Activated naive CD8-positive, alpha-beta T cell (primary cell): ENCODE measurements around the gene CNTNAP5.

Experiments used
- H3K27ac Mint-ChIP-seq: one replicate; pipeline ENCODE4 v1.8.0; 2021; ENCODE audit warnings: mixed read lengths
- H3K27me3 Mint-ChIP-seq: one replicate; pipeline ENCODE4 v1.8.0; 2021; ENCODE audit warnings: mixed read lengths
- H3K36me3 Mint-ChIP-seq: one replicate; pipeline ENCODE4 v1.8.0; 2021; ENCODE audit warnings: mixed read lengths
- H3K4me1 Mint-ChIP-seq: one replicate; pipeline ENCODE4 v1.8.0; 2021; ENCODE audit warnings: low read depth, mixed read lengths
- H3K4me3 Mint-ChIP-seq: one replicate; pipeline ENCODE4 v1.8.0; 2021; ENCODE audit warnings: mild to moderate bottlenecking, mixed read lengths
- H3K9me3 Mint-ChIP-seq: one replicate; pipeline ENCODE4 v1.8.0; 2021; ENCODE audit warnings: low read depth, mixed read lengths

Gene CNTNAP5

DNA sequence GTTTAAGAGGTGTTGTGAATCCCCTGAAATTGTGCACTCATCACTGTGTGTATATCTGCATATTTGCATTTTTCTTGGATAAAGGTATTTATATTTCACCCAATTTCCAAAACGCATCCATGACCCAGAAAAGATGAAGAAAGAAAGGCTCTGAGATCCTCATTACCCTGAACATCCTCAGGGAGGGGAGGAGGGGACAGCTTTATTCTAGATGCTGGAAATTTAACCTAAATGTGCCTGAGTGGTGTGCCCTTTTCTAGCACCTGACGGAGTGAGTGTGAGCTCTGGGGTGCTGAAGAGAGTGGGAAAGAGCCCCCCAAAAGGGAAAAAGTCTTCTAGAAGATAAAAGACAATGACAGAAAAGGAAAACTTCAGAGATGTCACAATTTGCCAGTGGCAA lies 20.8 kb downstream of the CNTNAP5 start:
- no peak overlapping the region for H3K4me3 Mint-ChIP-seq
- H3K9me3 Mint-ChIP-seq = no peaks in the 10 kb centered on the region
- H3K27ac Mint-ChIP-seq = no peak overlapping the region
- peaks cover 2% of the 10 kb centered on the region for H3K27me3 Mint-ChIP-seq
- no peaks in the 10 kb centered on the region for H3K36me3 Mint-ChIP-seq
- no peaks in the 10 kb centered on the region for H3K4me1 Mint-ChIP-seq

- Mint-ChIP-seq H3K27me3 (peaks cover 2% of the 10 kb centered on the region), H3K36me3 (no peaks in the 10 kb centered on the region), H3K4me3 (no peak overlapping the region), H3K27ac (no peak overlapping the region), H3K9me3 (no peaks in the 10 kb centered on the region), H3K4me1 (no peaks in the 10 kb centered on the region)
These were observed 21.2 kb downstream of the CNTNAP5 start for GRCh38 chr2:124046332-124046731.

DNA sequence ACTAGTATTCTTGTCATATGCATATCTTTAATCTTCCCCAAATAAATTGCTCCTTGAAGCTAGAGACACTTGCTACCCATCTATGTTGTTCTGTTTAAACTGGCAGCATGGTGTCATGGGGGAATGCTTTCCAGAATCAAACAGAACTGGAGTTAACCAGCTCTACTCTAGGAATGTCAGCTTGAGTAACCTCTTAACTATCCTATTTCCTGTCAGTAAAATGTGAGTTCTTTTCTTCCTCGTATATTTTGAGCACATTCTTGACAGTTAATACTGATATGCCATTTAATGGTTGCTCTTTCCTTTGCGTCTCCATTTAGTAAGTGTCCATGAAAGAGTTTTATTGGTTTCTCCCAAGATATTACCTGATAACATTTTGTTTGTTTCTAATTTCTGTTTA lies 23.0 kb downstream of the CNTNAP5 start:
- Mint-ChIP-seq H3K4me3 (no peak overlapping the region), H3K27ac (no peak overlapping the region), H3K36me3 (no peaks in the 10 kb centered on the region), H3K27me3 (peaks cover 2% of the 10 kb centered on the region), H3K4me1 (no peaks in the 10 kb centered on the region), H3K9me3 (no peaks in the 10 kb centered on the region)

GRCh38 chr2:124048664-124049063 lies 23.6 kb downstream of the CNTNAP5 start:
- Mint-ChIP-seq H3K9me3 (no peaks in the 10 kb centered on the region), H3K36me3 (no peaks in the 10 kb centered on the region), H3K27ac (no peak overlapping the region), H3K4me1 (no peaks in the 10 kb centered on the region), H3K27me3 (peaks cover 2% of the 10 kb centered on the region), H3K4me3 (no peak overlapping the region)

GRCh38 chr2:124049136-124049535 lies 24.0 kb downstream of the CNTNAP5 start:
- Mint-ChIP-seq H3K27me3 (peaks cover 2% of the 10 kb centered on the region), H3K9me3 (no peaks in the 10 kb centered on the region), H3K4me1 (no peaks in the 10 kb centered on the region), H3K36me3 (no peaks in the 10 kb centered on the region), H3K27ac (no peak overlapping the region), H3K4me3 (no peak overlapping the region)

DNA sequence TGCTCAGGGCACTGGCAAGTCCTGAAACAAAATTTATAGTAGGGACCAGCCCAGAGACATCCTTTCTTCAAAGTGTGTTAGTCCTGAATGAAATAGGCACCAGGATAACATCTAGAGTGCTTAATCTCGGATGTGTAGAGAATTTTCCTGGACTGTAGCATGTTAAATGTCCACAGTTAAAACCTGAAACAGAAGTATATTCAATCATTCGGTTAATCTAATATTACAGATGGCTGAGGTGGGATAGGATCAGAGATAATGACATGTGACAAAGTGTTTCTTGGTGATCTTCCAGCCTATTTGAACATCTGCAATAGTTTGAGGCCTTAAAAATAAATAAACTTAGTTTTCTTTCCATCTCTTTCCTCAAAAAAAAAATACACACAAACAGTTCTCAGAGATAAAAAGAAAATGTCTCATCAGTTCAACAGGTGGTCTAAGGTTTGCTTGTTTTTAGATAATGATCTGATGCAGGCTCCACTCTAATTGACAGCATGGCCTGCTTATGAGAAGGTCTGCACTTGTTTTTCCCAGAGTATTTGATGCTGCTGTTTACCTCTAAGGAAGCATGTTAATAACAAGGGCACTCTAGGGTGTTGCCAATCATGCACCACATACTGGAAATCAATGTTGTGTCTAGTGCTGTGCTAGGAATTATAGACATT lies 25.9 kb downstream of the CNTNAP5 start:
- H3K9me3 Mint-ChIP-seq = peaks cover 4% of the 10 kb centered on the region
- no peaks in the 10 kb centered on the region for H3K27me3 Mint-ChIP-seq
- no peaks in the 10 kb centered on the region for H3K4me1 Mint-ChIP-seq
- no peak overlapping the region for H3K4me3 Mint-ChIP-seq
- H3K36me3 Mint-ChIP-seq = no peaks in the 10 kb centered on the region
- no peak overlapping the region for H3K27ac Mint-ChIP-seq

DNA sequence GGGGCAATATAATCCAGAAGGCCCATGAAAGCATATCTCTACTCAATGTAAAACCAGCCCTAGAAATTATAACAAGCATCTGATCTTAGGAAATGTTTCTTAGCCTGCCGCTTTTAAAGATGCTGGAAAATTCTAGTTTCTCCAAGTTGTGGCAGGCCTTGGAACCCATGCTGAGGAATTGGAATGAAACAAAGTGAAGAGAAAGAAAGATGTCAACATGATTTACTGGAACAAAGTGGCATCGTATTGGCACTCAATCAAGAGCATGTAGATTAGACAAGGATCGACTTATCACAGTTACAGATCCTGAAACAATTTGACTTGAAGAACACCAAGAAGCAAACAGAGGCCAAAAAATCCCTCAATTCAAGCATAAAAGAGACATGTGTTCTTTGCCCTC lies 28.7 kb downstream of the CNTNAP5 start:
- peaks cover 5% of the 10 kb centered on the region for H3K9me3 Mint-ChIP-seq
- no peaks in the 10 kb centered on the region for H3K4me1 Mint-ChIP-seq
- no peaks in the 10 kb centered on the region for H3K36me3 Mint-ChIP-seq
- no peaks in the 10 kb centered on the region for H3K27me3 Mint-ChIP-seq
- H3K4me3 Mint-ChIP-seq = no peak overlapping the region
- H3K27ac Mint-ChIP-seq = no peak overlapping the region

DNA sequence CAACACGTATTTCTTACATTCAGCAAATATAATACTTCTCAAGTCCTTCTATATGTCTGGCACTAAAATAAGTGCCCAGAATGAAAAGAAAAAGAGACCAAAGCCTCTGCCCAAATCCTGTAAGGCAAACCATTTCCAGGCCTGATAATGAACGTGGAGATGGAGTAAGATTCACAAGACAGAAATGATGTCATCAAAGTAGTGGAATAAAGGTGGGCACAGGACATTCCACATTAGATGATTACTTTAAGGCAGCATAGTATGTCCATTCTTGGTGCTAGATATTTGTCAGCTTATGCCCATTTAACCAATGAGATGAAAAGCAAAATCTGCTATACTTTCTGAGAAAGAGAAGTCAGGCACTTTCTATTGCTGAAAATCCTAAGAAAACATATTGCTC lies 38.5 kb downstream of the CNTNAP5 start:
- H3K36me3 Mint-ChIP-seq = no peaks in the 10 kb centered on the region
- no peaks in the 10 kb centered on the region for H3K9me3 Mint-ChIP-seq
- H3K27me3 Mint-ChIP-seq = no peaks in the 10 kb centered on the region
- H3K4me3 Mint-ChIP-seq = no peak overlapping the region
- no peak overlapping the region for H3K27ac Mint-ChIP-seq
- no peaks in the 10 kb centered on the region for H3K4me1 Mint-ChIP-seq

DNA sequence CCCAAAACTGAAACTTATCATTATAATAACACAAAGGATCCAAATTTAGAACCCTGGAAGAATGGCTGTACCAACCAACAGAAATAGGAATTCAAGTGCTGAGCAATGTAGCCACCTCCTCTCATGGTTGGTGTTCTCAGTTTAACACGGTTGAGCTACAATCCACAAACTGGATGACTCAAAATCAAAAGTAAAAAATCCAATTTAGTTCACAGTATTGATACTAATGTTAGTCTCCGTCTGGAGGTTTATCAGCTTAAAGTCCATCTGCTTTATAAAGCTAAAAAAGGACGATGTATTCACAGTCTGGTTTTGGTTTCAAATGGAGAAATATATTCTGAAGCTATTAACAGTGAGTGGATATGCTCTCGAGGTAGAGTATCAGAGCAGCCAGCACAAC lies 40.5 kb downstream of the CNTNAP5 start:
- Mint-ChIP-seq H3K27me3 (no peaks in the 10 kb centered on the region), H3K9me3 (no peaks in the 10 kb centered on the region), H3K4me1 (no peaks in the 10 kb centered on the region), H3K4me3 (no peak overlapping the region), H3K27ac (no peak overlapping the region), H3K36me3 (no peaks in the 10 kb centered on the region)

DNA sequence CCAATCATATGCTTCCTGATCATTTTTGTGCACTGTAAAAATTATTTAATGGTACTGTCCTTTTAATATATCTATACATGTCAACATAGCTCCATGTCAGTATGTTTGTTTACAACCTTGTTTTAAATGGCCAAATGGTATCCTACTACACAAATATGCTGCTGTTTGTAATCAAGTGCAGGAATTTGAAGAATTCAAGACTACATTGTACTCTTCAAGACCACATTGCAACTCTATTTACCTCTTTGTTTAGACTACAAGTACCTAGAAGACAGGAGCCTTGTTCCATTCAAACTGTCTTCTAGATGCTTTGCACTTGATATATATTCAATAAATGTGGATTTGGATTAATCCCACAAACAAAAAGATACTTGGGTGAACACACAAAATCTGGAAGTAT lies 41.7 kb downstream of the CNTNAP5 start:
- no peaks in the 10 kb centered on the region for H3K4me1 Mint-ChIP-seq
- H3K9me3 Mint-ChIP-seq = no peaks in the 10 kb centered on the region
- no peaks in the 10 kb centered on the region for H3K36me3 Mint-ChIP-seq
- no peak overlapping the region for H3K4me3 Mint-ChIP-seq
- no peak overlapping the region for H3K27ac Mint-ChIP-seq
- H3K27me3 Mint-ChIP-seq = no peaks in the 10 kb centered on the region

DNA sequence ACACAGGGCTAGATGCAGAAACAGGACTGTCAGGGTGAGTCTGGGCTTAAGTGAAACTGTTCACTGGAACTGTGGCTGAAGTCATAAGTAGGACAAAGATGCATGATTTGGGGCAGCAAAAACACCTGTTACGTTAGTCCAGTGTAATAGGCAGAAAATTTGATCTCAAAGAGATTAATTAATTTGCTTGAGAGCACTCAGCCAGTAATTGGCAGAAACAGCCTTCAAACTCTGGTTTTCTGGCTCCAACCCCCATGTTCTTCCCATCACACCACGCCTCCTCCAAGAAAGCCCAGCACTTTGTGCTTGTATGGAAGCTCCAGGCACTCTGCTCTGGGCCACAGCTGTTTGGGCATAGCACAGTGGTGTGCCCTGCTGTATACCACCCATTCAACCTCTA lies 54.0 kb downstream of the CNTNAP5 start:
- Mint-ChIP-seq H3K36me3 (no peaks in the 10 kb centered on the region), H3K4me3 (no peak overlapping the region), H3K27me3 (no peaks in the 10 kb centered on the region), H3K27ac (no peak overlapping the region), H3K9me3 (peaks cover 5% of the 10 kb centered on the region), H3K4me1 (no peaks in the 10 kb centered on the region)

DNA sequence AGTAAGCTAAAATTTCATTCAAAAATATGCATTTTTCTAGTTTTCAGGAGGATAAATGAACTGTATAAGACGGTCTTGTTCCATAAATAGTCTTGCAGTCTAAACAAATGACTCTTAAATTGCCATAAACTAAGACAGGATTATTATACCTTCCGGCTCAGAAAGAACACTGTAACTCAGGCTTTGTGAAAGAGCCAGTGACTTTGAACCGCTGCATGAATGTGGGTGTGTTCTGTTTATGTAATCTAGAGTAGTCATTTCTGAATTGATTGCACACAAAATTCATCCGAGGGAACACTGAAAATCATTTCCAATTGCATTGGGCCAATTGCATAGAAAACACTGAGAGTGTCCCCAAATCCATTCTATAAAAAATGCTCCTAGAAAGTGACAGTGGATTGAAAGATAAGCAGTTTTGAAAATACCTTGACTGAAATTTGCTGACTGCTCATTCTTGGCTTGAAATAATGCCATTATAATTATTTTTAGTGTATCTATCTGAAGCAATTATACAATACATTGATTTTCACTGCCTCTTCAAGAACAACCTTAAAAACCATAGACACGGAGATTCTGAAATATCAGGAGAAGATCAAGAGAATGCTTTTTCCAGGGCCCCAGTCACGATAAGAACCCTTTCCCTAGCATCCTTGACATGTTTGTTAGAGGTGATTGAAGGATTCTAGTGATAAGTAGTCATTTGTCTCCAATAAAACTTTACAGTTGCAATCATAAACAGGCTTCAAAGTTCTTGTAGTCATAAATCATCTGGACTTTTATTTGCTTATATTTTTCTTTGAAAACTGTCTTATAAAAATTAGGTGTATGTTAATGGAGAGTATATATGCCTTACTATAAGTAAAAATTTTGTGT lies 55.4 kb downstream of the CNTNAP5 start:
- Mint-ChIP-seq H3K4me3 (no peak overlapping the region), H3K36me3 (no peaks in the 10 kb centered on the region), H3K4me1 (no peaks in the 10 kb centered on the region), H3K9me3 (peaks cover 1% of the 10 kb centered on the region), H3K27ac (no peak overlapping the region), H3K27me3 (no peaks in the 10 kb centered on the region)

DNA sequence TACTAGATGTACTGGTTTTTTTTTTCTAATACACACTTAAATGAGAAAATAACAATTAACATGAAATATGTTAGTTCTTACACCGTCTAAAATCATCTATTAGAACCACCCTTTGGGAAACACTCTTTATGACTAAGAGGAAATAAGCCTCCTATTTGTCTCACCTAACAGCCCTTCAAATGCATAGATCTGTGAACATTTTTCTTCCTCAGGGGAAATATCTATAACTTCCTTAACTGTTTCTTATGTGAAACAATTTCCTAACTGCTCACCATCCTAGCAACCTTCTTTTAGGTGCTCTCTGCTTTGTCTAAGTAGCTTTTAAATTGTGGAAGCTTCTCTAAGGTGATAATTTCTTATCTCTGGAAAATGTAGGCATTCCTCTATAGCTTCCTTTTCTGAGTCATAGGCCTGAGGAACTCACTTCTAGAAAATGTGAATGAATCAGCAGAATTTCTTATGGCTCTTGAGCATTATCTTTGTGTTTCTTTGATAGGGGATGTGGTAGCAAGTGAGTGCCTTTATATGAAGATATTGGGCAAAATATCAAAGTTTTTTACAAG lies 56.1 kb downstream of the CNTNAP5 start:
- Mint-ChIP-seq H3K27me3 (no peaks in the 10 kb centered on the region), H3K4me1 (no peaks in the 10 kb centered on the region), H3K9me3 (no peaks in the 10 kb centered on the region), H3K36me3 (no peaks in the 10 kb centered on the region), H3K27ac (no peak overlapping the region), H3K4me3 (no peak overlapping the region)

DNA sequence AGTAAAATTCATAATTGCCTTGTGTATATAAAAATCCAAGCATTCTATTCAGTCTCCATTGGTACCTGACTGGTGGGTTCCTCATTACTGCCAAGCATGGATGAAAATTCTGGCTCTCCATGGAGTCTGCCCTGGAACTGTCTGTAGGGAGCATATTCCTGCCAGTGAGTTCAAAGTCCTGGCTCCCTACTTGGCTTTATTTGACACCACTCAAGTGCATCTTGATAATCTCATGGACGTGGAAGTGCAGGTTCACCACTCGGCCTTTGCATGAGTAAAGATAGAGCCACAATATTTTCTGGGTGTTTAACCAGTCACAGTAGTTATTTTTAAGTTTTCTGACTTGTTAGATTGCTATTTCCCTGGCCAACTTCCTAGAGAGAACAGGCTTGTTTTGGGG lies 63.5 kb downstream of the CNTNAP5 start:
- H3K4me3 Mint-ChIP-seq = no peak overlapping the region
- H3K9me3 Mint-ChIP-seq = peaks cover 6% of the 10 kb centered on the region
- H3K4me1 Mint-ChIP-seq = no peaks in the 10 kb centered on the region
- H3K27ac Mint-ChIP-seq = no peak overlapping the region
- H3K27me3 Mint-ChIP-seq = no peaks in the 10 kb centered on the region
- no peaks in the 10 kb centered on the region for H3K36me3 Mint-ChIP-seq

DNA sequence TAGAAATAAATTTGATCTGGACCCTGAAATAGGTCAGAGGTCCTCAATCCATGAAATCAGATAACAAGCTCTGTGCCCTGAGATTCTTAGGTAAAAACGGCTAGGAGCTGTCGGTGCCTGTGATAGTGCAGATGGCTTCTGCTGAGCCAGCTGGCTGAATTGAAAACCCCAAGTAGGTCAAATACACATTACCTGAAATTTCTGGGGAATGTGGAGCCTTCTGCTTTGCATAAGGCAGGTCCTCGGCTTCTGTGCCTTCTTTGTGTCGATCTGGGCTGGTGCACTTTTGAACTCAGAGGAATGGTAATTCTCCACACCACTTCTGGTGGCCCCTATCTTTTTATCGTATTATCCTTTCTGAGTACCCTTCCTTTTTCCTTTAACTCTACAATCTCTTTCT lies 66.6 kb downstream of the CNTNAP5 start:
- Mint-ChIP-seq H3K36me3 (no peaks in the 10 kb centered on the region), H3K27me3 (no peaks in the 10 kb centered on the region), H3K4me3 (no peak overlapping the region), H3K4me1 (no peaks in the 10 kb centered on the region), H3K27ac (no peak overlapping the region), H3K9me3 (peaks cover 6% of the 10 kb centered on the region)
